Measurements from ENCODE around the gene MSH3. TPM values are rescaled to one million over a fixed set of nuclear protein-coding genes. Genes with fewer than 3 reads are reported as not detected.
"Not testable (repeated sequence)": the region's sequence is repeated elsewhere in the genome, so short reads cannot be mapped to it uniquely, and the experiment has no call there.

The MSH3 gene
- total and polyA plus RNA-seq, 8 donors, result 2.3 to 25.5 (median 9.9) TPM

DNA sequence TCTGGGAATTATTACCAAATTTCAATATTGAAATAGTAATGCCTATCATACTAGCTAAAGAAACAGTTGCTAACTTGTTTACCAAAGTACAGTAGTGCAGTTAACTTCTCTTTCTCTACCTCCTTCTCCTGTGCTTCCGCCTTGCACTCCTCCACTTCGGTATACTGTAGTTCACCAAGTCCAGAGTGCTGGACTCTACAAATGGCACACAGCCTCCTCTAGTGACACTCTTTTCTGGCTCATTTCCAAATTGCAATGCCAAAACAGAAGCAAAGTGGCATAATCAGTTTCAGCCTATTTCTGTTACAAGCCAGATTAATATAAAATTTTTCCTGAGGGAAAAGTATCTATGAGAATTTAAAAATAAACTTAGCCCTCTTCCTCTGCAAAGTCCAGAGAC, 219.7 kb downstream of the MSH3 start:
- intact Hi-C loops (cut with DNase I; ENCODE audit: low total_unique reads), result no loop called here
- no peak overlapping the region for H3K4me3 ChIP-seq
- H3K27ac ChIP-seq, result no peak overlapping the region
- no peaks in the 10 kb centered on the region for H3K4me1 ChIP-seq
- no peaks in the 10 kb centered on the region for H3K27me3 ChIP-seq
- no peak for DNase-seq
- peaks cover 8 to 67% (median 53%) of the 10 kb centered on the region in 4 donors for H3K36me3 ChIP-seq
- TF ChIP-seq POLR2AphosphoS5 (IDR thresholded peaks at IDR 0.05), result no peak
- no peak for TF ChIP-seq POLR2A (IDR thresholded peaks at IDR 0.05)
- TF ChIP-seq EP300 (IDR thresholded peaks at IDR 0.05), result no peak
- TF ChIP-seq, protein P1, sequence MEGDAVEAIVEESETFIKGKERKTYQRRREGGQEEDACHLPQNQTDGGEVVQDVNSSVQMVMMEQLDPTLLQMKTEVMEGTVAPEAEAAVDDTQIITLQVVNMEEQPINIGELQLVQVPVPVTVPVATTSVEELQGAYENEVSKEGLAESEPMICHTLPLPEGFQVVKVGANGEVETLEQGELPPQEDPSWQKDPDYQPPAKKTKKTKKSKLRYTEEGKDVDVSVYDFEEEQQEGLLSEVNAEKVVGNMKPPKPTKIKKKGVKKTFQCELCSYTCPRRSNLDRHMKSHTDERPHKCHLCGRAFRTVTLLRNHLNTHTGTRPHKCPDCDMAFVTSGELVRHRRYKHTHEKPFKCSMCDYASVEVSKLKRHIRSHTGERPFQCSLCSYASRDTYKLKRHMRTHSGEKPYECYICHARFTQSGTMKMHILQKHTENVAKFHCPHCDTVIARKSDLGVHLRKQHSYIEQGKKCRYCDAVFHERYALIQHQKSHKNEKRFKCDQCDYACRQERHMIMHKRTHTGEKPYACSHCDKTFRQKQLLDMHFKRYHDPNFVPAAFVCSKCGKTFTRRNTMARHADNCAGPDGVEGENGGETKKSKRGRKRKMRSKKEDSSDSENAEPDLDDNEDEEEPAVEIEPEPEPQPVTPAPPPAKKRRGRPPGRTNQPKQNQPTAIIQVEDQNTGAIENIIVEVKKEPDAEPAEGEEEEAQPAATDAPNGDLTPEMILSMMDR (IDR thresholded peaks at IDR 0.05), result no peak
- H3K9me3 ChIP-seq, result no peaks in the 10 kb centered on the region
- WGBS, 5 donors, result 88 to 98% (median 93%) methylated on average over 2 of the region's 2 CpGs

DNA sequence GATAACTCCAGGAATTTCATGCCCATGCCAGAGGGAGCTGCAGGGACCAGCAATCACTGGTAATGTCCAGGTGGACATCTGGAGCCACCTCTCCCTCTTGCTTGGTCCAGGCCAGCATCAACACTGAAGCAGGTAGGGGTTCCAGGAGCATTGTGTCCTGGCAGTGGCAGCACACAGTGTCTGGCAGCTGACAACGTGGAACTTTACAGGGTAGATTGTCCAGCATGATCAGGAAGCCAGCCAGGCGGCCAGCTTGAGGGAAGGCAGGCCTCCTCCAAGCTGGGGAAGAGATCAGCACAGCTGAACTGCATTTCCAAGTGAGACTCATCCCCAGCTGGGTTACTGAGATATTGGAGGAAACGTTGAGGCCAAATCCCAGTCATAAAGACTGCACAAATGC, 223.1 kb downstream of the MSH3 start:
- TF ChIP-seq POLR2AphosphoS5 (IDR thresholded peaks at IDR 0.05), result no peak
- no peak for TF ChIP-seq POLR2A (IDR thresholded peaks at IDR 0.05)
- no peak for TF ChIP-seq EP300 (IDR thresholded peaks at IDR 0.05)
- TF ChIP-seq, protein P1 (IDR thresholded peaks at IDR 0.05), result no peak
- intact Hi-C loops (cut with DNase I; ENCODE audit: low total_unique reads), result no loop called here
- Histone ChIP-seq H3K4me1 (no peaks in the 10 kb centered on the region), H3K9me3 (no peaks in the 10 kb centered on the region), H3K4me3 (no peak overlapping the region), H3K36me3 (peaks cover 8 to 67% (median 51%) of the 10 kb centered on the region in 4 donors), H3K27ac (no peak overlapping the region), H3K27me3 (no peaks in the 10 kb centered on the region)
- WGBS, 5 donors, result 82 to 94% (median 91%) methylated on average over 3 of the region's 3 CpGs
- no peak for DNase-seq

DNA sequence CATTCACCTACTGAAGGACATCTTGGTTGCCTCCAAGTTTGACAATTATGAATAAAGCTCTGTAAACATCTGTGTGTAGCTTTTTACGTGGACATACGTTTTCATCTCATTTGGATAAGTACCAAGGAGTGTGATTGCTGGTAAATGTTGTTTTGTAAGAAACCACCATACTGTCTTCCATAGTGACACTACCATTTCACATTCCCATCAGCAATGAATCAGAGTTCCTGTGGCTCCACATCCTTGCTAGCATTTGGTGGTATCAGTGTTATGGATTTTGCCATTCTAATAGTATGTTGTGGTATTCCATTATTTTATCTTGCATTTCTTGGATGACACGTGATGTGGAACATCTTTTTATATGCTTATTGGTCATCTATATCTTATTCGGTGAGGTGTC, 227.3 kb downstream of the MSH3 start:
- Histone ChIP-seq H3K27ac (no peak overlapping the region), H3K4me3 (no peak overlapping the region), H3K36me3 (peaks cover 6 to 26% (median 24%) of the 10 kb centered on the region in 4 donors), H3K4me1 (no peaks in the 10 kb centered on the region), H3K27me3 (no peaks in the 10 kb centered on the region), H3K9me3 (no peaks in the 10 kb centered on the region)
- intact Hi-C loops (cut with DNase I; ENCODE audit: low total_unique reads), result no loop called here
- WGBS, 5 donors, result 87 to 94% (median 92%) methylated on average over 4 of the region's 4 CpGs
- TF ChIP-seq, protein P1 (IDR thresholded peaks at IDR 0.05), result no peak
- no peak for TF ChIP-seq POLR2AphosphoS5 (IDR thresholded peaks at IDR 0.05)
- TF ChIP-seq POLR2A (IDR thresholded peaks at IDR 0.05), result no peak
- TF ChIP-seq EP300 (IDR thresholded peaks at IDR 0.05), result no peak
- no peak for DNase-seq

DNA sequence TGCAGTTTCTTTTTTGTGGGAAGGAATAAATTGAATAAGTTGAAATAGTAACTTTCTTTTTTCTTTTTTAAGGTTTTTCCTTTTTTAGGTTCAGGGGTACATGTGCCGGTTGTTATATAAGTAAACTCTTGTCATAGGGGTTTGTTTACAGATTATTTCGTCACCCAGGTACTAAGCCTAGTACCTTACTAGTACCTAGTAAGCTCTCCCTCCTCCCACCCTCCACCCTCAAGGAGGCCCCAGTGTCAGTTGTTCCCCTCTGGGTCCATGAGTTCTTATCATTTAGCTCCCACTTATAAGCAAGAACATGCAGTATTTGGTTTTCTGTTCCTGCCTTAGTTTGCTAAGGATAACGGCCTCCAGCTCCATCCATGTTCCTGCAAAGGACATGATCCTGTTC, 228.9 kb downstream of the MSH3 start:
- DNase-seq; H3K4me1 ChIP-seq; H3K27ac ChIP-seq; intact Hi-C loops (cut with DNase I; ENCODE audit: low total_unique reads); H3K27me3 ChIP-seq; H3K4me3 ChIP-seq; H3K9me3 ChIP-seq: not testable (repeated sequence)
- peaks cover 0 to 17% (median 9%) of the 10 kb centered on the region in 4 donors for H3K36me3 ChIP-seq
- 90 to 100% (median 96%) methylated on average over 3 of the region's 3 CpGs for WGBS, 5 donors

DNA sequence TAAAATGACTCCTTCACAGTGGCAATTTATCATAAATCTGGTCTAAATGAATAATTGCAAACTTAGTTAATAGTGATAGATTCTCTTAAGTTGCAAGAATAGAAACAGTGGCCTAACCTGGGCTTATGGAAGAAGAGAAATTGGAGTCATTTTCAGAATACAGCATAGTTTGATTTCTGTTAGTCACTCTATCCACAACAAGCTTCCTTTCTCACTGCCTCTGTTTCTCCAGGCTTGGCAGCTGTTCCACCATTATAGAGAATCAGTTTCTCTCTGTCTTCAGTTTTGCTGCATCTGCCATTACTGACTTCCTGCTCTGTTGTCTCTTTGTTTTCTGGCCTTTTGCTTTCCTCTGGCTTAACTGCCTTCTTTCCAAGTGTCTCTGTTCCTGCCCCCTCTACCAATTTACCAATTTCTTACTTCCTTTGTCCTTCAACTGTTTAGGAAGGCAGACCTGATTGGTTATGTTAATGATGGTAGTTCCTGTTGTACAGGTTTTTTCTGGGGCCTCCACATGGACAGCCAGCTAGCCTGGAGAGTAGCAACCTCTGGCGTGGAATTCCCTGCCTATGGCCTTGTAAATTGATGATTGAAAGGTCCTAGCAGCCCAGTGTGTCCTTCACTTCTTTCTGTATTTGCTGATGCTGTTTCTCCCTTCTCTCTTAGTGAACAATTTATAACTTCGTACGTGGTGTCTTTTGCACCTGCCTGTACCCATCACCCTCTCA, 229.8 kb downstream of the MSH3 start:
- intact Hi-C loops (cut with DNase I; ENCODE audit: low total_unique reads), result no loop called here
- TF ChIP-seq, protein P1 (IDR thresholded peaks at IDR 0.05), result no peak
- TF ChIP-seq POLR2A (IDR thresholded peaks at IDR 0.05), result no peak
- no peak for TF ChIP-seq POLR2AphosphoS5 (IDR thresholded peaks at IDR 0.05)
- TF ChIP-seq EP300 (IDR thresholded peaks at IDR 0.05), result no peak
- H3K4me1 ChIP-seq, result no peaks in the 10 kb centered on the region
- 92 to 99% (median 94%) methylated on average over 3 of the region's 3 CpGs for WGBS, 5 donors
- no peaks in the 10 kb centered on the region for H3K27me3 ChIP-seq
- H3K27ac ChIP-seq, result no peak overlapping the region
- DNase-seq, result peak in 1 of 2 donors; percentile 9
- H3K9me3 ChIP-seq, result no peaks in the 10 kb centered on the region
- no peak overlapping the region for H3K4me3 ChIP-seq
- peaks cover 0 to 16% (median 15%) of the 10 kb centered on the region in 4 donors for H3K36me3 ChIP-seq

All from stomach (tissue), 9 donors.